HEK293 (cell line): ENCODE data around the gene IRS1.

ENCODE experiments used
- CTCF ChIP-seq: fragments of 450-650 bp; formaldehyde crosslinking; IDR thresholded peaks from 2 replicates; pipeline ENCODE4 v1.5.1; 2016; ENCODE audit warnings: missing biosample characterization, missing genetic modification characterization
- PRDM4 ChIP-seq: fragments of 450-650 bp; formaldehyde crosslinking; IDR thresholded peaks from 2 replicates; pipeline ENCODE4 v1.5.1; 2017; ENCODE audit warnings: missing biosample characterization, missing genetic modification characterization
- ZBTB10 ChIP-seq: fragments of 450-650 bp; formaldehyde crosslinking; IDR thresholded peaks from 2 replicates; pipeline ENCODE4 v1.5.1; 2016; ENCODE audit warnings: missing biosample characterization, missing genetic modification characterization
- ZNF335 ChIP-seq: fragments of 450-650 bp; formaldehyde crosslinking; conservative IDR thresholded peaks from 2 replicates; pipeline ENCODE4 v1.5.1; 2016; ENCODE audit warnings: missing biosample characterization, missing genetic modification characterization
- ZNF660 ChIP-seq: fragments of 450-650 bp; IDR thresholded peaks from 2 replicates; pipeline ENCODE4 v1.5.1; 2018; ENCODE audit warnings: missing biosample characterization, mild to moderate bottlenecking, missing genetic modification characterization
- ZNF76 ChIP-seq: fragments of 450-650 bp; formaldehyde crosslinking; IDR thresholded peaks from 2 replicates; pipeline ENCODE4; 2016; ENCODE audit warnings: low read depth, missing biosample characterization, missing genetic modification characterization, borderline replicate concordance

GRCh38 chr2:226698671-226699070, 100.9 kb downstream of the IRS1 start:
- TF ChIP-seq PRDM4: no peak
- no peak for TF ChIP-seq ZNF76 (tag by site-specific recombination)
- no peak for TF ChIP-seq CTCF
- no peak for TF ChIP-seq ZNF660 (tag by site-specific recombination)
- no peak for TF ChIP-seq ZNF335 (tag by site-specific recombination)
- no peak for TF ChIP-seq ZBTB10
